ENCODE results near the gene GALNT18.

GALNT18 gene

GRCh38 chr11:11624926-11625325, 3.1 kb upstream of the GALNT18 start:
- DNase-seq (ENCODE audit: low read depth in 2 of 2), result no peak

DNA sequence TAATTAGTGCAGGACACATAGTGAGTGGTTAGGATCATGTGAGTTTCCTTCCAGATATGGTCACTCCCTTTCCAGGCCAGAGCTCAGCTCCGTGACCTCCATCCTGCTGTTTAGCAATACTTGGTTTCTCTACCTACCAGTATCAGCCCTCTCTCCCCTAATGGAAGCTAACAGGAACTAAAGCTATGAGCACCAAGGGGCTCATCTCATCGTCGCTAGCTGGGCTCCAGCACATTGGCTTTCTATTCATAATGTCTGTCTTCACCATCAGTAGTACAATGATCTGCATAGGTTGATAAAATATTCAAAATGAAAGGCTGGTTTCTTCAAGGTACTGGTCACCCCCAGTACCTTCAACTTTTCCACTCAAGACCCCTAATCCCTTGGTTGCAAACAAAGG, 2.4 kb upstream of the GALNT18 start:
- DNase-seq (ENCODE audit: low read depth in 2 of 2), result no peak

DNA sequence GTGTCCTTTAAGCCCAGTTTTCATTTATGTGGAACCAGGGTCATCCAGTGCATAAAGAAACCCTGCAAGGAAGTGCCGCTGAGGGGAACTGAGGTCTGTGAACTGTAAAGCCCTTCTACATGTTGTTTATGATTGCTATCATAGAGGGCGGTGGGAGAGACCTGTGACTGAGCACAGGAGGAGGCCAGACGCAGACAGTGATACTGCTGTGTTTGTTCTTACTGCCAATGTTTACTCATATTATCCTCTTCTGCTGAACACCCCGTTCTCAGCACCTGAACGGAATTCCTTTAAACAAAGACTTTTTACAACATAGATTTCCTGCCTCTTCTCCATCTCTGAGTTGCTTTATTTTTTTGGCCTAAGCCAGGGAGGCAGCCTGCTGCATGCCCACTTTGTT, 967 bp upstream of the GALNT18 start:
- DNase-seq (ENCODE audit: low read depth in 2 of 2), result no peak

DNA sequence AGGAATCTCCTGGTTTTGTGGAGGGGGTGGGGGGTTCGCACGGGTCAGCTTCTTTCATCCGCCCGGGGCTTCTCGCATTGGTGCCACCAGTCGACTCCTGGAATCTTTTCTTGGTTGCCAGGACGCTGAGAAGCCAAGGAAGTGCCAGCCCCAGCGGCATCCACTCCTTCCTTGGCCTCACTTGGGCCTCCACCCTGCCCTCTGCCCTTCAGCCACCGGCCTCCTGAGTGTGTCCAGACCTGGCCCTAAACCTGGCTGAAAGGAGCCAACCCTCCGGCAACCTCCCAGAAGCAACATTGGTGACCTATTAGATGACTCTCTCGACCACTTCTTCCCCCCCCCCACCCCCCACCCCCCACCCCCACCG, 518 bp upstream of the GALNT18 start:
- no peak for DNase-seq (ENCODE audit: low read depth in 2 of 2)

GRCh38 chr11:11620921-11621572, 758 bp downstream of the GALNT18 start:
- no peak for DNase-seq (ENCODE audit: low read depth in 2 of 2)

DNA sequence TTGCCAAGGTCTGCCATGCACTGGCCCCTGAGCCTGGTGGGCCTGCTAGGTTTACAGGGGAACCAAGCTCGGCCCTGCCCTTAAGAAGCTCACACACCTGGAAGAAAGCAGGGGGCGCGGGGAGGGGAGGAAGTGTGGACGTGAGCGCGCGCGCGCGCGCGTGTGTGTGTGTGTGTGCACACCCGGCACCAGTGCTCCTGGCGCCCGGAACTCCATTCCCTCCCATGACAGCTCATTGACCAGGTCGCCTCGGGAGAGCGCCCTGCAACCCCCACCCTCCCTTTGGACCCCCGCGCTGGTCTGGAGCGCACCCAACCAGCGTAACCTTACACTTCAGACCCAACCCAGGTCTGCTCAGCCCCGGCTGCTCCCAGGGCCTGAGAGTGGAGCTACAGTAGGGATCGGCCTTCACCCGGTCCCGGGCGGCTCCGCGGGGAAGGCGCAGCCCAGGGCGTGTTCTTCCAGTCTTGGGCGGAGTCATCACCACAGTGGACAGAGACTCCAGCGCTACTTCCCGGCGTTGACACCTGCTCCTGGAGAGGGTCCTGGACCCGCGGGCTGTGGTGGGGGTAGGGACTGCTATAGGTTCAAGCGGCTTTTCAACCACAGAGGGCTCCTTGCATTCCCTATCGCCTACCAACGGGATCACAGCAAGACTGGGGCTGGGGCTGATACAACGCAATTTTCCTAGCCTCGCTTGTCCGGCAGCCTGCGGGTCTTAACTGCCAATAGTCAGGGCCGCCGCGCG, 1.5 kb downstream of the GALNT18 start:
- DNase-seq (ENCODE audit: low read depth in 2 of 2), result no peak

GRCh38 chr11:11618973-11619435, 2.8 kb downstream of the GALNT18 start:
- DNase-seq (ENCODE audit: low read depth in 2 of 2), result no peak

DNA sequence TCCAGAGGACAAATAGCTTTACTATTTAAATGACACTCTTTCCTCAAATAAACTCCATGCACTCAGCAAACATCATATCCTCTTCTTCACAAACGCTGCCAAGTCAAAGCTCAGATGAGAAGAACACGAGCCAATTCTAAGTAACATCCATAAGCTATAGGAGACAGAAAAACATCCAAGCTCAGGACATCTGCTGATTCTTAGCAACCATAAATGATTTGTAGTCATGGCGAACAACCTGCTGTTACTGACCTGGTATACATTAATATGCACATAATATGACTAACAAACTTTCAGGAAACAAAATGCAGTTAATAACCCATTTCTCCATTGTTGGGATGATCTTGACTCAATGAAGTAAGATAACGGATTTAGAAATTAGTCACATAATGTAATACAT, 6.7 kb downstream of the GALNT18 start:
- DNase-seq (ENCODE audit: low read depth in 2 of 2), result no peak

DNA sequence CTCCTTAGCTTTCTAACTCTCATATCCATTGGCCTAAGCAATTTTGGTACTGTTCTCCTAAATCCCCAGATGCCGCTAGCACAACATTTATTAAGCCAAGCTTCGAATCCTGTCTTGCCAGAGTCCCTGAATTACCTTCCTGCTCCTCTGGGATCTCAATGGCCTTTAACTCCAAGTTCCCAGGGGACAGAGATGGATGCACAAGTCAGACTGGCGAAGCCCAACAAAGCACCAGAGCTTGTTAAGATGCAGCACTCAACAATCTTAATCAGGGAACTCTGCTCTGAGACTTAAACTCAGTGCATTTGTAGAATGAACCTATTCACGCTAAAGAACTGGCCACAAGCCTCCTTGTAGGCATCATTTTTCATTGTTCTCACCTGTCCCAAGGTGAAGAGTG, 9.4 kb downstream of the GALNT18 start:
- no peak for DNase-seq (ENCODE audit: low read depth in 2 of 2)

- DNase-seq (ENCODE audit: low read depth in 2 of 2), result no peak
Observed at GRCh38 chr11:11611381-11611780, 10.4 kb downstream of the GALNT18 start.

DNA sequence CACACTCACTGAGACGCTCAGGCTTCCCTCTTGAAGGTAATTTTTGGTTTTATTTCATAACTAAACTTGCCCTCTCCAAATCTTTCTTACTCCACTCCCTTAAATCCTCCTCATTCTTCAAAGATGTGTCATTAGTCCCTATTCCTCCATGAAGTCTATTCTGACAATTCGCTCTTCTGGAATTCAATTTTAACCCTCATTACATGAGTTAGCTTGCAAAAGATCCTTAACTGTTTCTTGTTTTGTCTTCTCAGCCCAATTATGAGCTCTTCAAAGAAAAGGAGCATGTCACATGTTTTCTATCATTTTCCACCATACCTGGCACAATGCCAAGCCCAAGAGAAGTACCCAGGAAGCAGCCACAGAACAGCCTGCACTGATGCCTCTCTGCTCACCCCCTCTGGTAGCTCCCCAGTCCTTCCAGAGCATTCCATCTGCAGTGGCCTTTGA, 13.0 kb downstream of the GALNT18 start:
- no peak for DNase-seq (ENCODE audit: low read depth in 2 of 2)

GRCh38 chr11:11607772-11608171, 14.0 kb downstream of the GALNT18 start:
- no peak for DNase-seq (ENCODE audit: low read depth in 2 of 2)

DNA sequence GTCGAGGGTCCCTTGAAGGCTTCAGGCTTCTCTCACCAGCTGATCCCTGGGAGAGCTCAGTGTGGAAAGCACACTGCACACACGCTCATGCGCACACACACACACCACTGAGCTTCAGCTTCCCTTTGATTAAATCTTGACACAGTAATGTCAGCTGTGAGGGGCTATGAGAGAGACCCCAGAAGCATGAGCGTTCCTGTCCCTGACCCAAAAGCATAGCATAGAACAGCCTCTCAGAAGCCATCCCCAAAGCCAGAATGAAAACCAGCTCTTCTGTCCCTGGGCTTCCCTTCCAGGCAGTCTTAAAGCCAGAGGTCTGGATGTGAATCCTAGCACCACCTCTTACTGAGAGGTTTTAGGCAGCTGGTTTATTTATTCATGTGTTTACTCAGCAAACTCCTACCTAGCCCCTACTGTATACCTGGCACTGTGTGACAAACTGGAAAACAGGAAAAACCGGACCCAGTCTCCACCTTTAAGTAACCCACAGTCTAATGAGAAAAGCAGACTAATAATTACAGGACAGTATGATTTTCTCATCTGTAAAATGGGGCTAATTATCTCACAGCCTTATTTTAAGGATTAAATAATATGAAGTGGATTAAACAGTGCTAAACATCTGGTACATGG, 15.9 kb downstream of the GALNT18 start:
- no peak for DNase-seq (ENCODE audit: low read depth in 2 of 2)

GRCh38 chr11:11605181-11605580, 16.6 kb downstream of the GALNT18 start:
- DNase-seq (ENCODE audit: low read depth in 2 of 2), result no peak

DNA sequence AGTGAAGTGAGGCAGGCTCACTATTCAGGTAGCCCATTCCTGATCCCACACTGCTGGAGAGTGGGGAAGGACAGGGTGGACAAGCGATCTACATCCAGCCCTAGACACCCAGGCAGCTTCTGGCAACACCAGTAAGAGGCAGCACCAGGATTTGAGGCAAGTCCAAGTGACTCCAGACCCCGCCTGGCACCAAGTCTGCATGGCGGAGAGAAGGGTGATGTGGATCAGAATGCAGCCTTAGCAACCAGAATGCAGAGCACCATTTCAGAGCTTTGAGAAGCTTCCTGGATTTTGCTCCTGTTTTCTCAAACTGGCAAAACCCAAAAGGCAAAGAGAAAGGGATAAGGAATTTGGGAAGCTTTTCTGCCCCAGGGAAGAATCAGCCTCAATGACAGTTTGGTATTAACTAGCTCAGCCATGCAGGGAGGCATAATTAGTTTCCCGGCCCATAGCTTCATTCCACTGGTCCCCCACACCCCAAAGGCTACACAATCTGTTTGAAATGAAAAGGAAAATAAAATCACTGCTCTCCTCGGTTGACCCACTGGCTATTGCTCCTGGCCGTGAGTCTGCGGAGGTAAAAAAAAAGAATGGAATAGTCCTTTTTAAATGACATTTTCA, 17.3 kb downstream of the GALNT18 start:
- no peak for DNase-seq (ENCODE audit: low read depth in 2 of 2)

GRCh38 chr11:11602011-11602410, 19.8 kb downstream of the GALNT18 start:
- DNase-seq (ENCODE audit: low read depth in 2 of 2), result no peak

DNA sequence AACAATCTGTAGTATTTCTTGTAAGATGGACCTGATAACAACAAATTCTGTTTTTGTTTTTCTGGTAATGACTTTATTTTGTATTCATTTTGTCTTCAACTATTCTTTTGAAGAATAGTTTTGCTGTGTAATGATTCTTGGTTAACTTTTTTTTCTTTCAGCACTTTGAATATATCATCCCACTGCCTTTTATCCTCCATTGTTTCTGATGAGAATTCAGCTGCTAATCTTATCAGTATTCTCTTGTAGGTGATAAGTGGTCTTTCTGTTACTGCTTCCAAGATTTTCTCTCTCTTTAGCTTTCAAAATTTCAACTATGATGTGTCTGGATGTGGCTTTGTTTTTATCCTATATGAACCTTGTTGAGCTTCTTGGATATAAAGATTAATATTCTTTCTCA, 21.5 kb downstream of the GALNT18 start:
- no peak for DNase-seq (ENCODE audit: low read depth in 2 of 2)

DNA sequence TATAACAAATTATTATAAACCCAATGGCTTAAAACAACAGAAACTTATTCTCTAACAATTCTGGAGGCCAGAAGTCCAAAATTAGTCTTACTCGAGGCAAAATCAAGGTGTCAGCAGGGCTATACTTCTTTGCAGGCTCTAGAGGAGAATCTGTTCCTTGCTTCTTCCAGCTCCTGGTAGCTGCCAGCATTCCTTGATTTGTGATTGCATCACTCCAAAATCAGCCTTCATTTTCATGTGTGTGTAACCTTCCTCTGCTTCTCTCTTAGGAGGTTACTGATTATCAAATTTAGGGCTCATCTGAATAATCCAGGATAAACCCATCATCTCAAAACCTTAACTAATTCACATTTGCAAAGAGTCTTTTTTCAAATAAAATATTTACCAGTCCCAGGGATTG, 23.6 kb downstream of the GALNT18 start:
- no peak for DNase-seq (ENCODE audit: low read depth in 2 of 2)

GRCh38 chr11:11594162-11594561, 27.6 kb downstream of the GALNT18 start:
- no peak for DNase-seq (ENCODE audit: low read depth in 2 of 2)

- no peak for DNase-seq (ENCODE audit: low read depth in 2 of 2)
Observed at GRCh38 chr11:11592146-11592684, 29.6 kb downstream of the GALNT18 start.

GRCh38 chr11:11589437-11589836, 32.4 kb downstream of the GALNT18 start:
- DNase-seq (ENCODE audit: low read depth in 2 of 2), result no peak

GRCh38 chr11:11588891-11589290, 32.9 kb downstream of the GALNT18 start:
- no peak for DNase-seq (ENCODE audit: low read depth in 2 of 2)
